Right renal pelvis (tissue), 4 donors: ENCODE measurements around the gene DISP3. TPM values are rescaled to one million over a fixed set of nuclear protein-coding genes. Genes with fewer than 3 reads are reported as not detected.

ENCODE experiments used
- DNase-seq, 4 donors: peaks; one replicate each; pipeline ENCODE4 v3.0.0-alpha.2; 2013; ENCODE audit warnings: low read depth in 4 of 4, low spot score in 3 of 4, missing footprints in 1 of 4
- polyA plus RNA-seq, 4 donors: library from polyadenylated mRNA; unstranded; fragments of 120-200 nt; gene quantifications; one replicate each; pipeline ENCODE4 v1.2.1, GENCODE V29; 2013; ENCODE audit not compliant: insufficient read length in 4 of 4

Gene DISP3
- polyA plus RNA-seq, 4 donors = 0.80 to 1.8 (median 1.2) TPM

- no peak for DNase-seq
Measured at GRCh38 chr1:11525516-11525915, 46.6 kb downstream of the DISP3 start.

- no peak for DNase-seq
Measured at GRCh38 chr1:11526071-11526895, 47.3 kb downstream of the DISP3 start.

- no peak for DNase-seq
Measured at GRCh38 chr1:11527541-11528452, 48.8 kb downstream of the DISP3 start.

GRCh38 chr1:11528611-11529261 lies 49.8 kb downstream of the DISP3 start:
- DNase-seq = no peak

- no peak for DNase-seq
Measured at GRCh38 chr1:11529330-11529729, 50.4 kb downstream of the DISP3 start.

- DNase-seq = no peak
Measured at GRCh38 chr1:11529763-11530730, 51.1 kb downstream of the DISP3 start.

GRCh38 chr1:11530731-11531311 lies 51.9 kb downstream of the DISP3 start:
- DNase-seq = no peak

GRCh38 chr1:11531314-11531870 lies 52.4 kb downstream of the DISP3 start:
- DNase-seq = no peak

GRCh38 chr1:11531943-11532342 lies 53.0 kb downstream of the DISP3 start:
- DNase-seq = no peak

- DNase-seq = no peak
Measured at GRCh38 chr1:11533790-11534787, 55.1 kb downstream of the DISP3 start.

- no peak for DNase-seq
Measured at GRCh38 chr1:11534846-11535245, 55.9 kb downstream of the DISP3 start.

GRCh38 chr1:11535316-11535715 lies 56.4 kb downstream of the DISP3 start:
- no peak for DNase-seq

- DNase-seq = no peak
Measured at GRCh38 chr1:11535761-11536572, 57.0 kb downstream of the DISP3 start.

GRCh38 chr1:11536573-11537379 lies 57.8 kb downstream of the DISP3 start:
- no peak for DNase-seq

- no peak for DNase-seq
Measured at GRCh38 chr1:11537380-11537764, 58.4 kb downstream of the DISP3 start.

GRCh38 chr1:11537854-11538591 lies 59.1 kb downstream of the DISP3 start:
- no peak for DNase-seq
